Measurements from ENCODE around the gene MED27. TPM values are rescaled to one million over a fixed set of nuclear protein-coding genes. Genes with fewer than 3 reads are reported as not detected.
A peak's percentile ranks its signal among the peaks of the same experiment; 100 is the strongest.

MED27 gene
- total and polyA plus RNA-seq, 2 of the 4 experiments (the other 2 are of a cell fraction), result 50.2 to 63.4 TPM

DNA sequence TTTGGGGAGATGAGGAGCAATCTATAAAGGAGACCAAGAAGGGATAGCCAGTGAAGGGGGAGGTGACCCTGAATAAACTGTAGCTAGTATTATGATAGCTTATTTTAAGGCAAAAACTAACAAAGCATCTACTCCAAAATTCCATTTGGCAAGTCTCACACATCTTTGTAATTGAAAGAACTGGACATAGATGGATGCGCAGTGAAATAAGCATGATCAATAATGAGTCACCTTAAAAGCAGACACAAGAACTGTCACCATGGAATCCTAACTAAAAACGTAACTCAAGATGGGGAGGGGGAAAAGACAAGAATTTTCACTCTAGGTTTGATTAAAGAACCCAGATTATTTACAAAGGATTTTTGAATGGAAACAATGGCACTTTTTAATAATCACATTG is 164.5 kb downstream of the MED27 start:
- POLR2A ChIA-PET (ENCODE audit: unreplicated experiment), result no interaction called here
- CTCF ChIA-PET, result no interaction called here

More for the DNA sequence above, 164.5 kb downstream of the MED27 start:
- peaks cover 23% of the 10 kb centered on the region for H3K9me1 ChIP-seq (ENCODE audit: insufficient read depth, low read length)
- H2BK20ac ChIP-seq (ENCODE audit: low read depth, low read length), result no peak overlapping the region
- no peak overlapping the region for H4K5ac ChIP-seq (ENCODE audit: low read depth, low read length)
- no peak overlapping the region for H3K9ac ChIP-seq (ENCODE audit: low read depth, low read length)
- no peaks in the 10 kb centered on the region for H3K9me3 ChIP-seq (ENCODE audit: control insufficient read depth, insufficient read depth, low read length)
- no peak overlapping the region for H3K56ac ChIP-seq (ENCODE audit: extremely low read depth, insufficient read depth, low read length)
- TF ChIP-seq CHD1 (IDR thresholded peaks at IDR 0.05; ENCODE audit: low read depth, low read length) (no peak), POLR2A (IDR thresholded peaks at IDR 0.05; ENCODE audit: low read depth, low read length) (no peak), MXI1 (IDR thresholded peaks at IDR 0.05; ENCODE audit: borderline replicate concordance, low read depth, low read length) (no peak), MAFK (IDR thresholded peaks at IDR 0.05; ENCODE audit: low read depth, low read length) (no peak)
- TF ChIP-seq, protein P1, sequence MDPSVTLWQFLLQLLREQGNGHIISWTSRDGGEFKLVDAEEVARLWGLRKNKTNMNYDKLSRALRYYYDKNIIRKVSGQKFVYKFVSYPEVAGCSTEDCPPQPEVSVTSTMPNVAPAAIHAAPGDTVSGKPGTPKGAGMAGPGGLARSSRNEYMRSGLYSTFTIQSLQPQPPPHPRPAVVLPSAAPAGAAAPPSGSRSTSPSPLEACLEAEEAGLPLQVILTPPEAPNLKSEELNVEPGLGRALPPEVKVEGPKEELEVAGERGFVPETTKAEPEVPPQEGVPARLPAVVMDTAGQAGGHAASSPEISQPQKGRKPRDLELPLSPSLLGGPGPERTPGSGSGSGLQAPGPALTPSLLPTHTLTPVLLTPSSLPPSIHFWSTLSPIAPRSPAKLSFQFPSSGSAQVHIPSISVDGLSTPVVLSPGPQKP (IDR thresholded peaks at IDR 0.05; ENCODE audit: borderline replicate concordance, low read depth, low read length), result no peak
- BruUV-seq (replicated peaks), result no TSS peak
- peak; percentile 52 for DNase-seq
- no peak overlapping the region for H2AFZ ChIP-seq (replicated peaks; ENCODE audit: low read length, poor library complexity)
- H3K4me1 ChIP-seq (ENCODE audit: control insufficient read depth, insufficient read depth, low read length), result no peaks in the 10 kb centered on the region
- H2BK5ac ChIP-seq (ENCODE audit: low read depth, low read length, poor library complexity, severe bottlenecking), result no peak overlapping the region
- no peaks in the 10 kb centered on the region for H3K27me3 ChIP-seq (ENCODE audit: control insufficient read depth, insufficient read depth, low read length)
- H3K18ac ChIP-seq (ENCODE audit: low read depth, low read length), result no peak overlapping the region
- H4K91ac ChIP-seq (ENCODE audit: insufficient read depth, low read depth, low read length), result no peak overlapping the region
- no peak overlapping the region for H3K23ac ChIP-seq (ENCODE audit: low read depth, low read length)
- peaks cover 37% of the 10 kb centered on the region for H4K20me1 ChIP-seq (ENCODE audit: insufficient read depth, low read length)
- H3K4me2 ChIP-seq (ENCODE audit: low read depth, low read length), result no peak overlapping the region
- H3K36me3 ChIP-seq (ENCODE audit: control insufficient read depth, insufficient read depth, low read length), result no peaks in the 10 kb centered on the region; the same call in 1 of the 2 replicates
- H3K14ac ChIP-seq (replicated peaks; ENCODE audit: low read depth, low read length), result 0 out of 2 replicates have a peak overlapping the region, but pooled peaks have one; percentile 45
- peak; percentile 24; the same call in 1 of the 2 replicates for ATAC-seq (ENCODE audit: low read depth)
- H2BK15ac ChIP-seq (ENCODE audit: low read depth, low read length), result no peak overlapping the region
- H2AK5ac ChIP-seq (ENCODE audit: low read depth, low read length), result no peak overlapping the region
- dilution Hi-C loops (cut with HindIII; ENCODE audit: low sequenced_read_pairs, unreplicated experiment), result no loop called here
- H3K79me1 ChIP-seq (ENCODE audit: low read depth in 1 of 2, low read length in 2 of 2), result peaks cover 23 to 47% of the 10 kb centered on the region in 2 experiments
- H4K8ac ChIP-seq (ENCODE audit: low read depth in 2 of 2, low read length in 2 of 2), result no peak overlapping the region
- H3K4me3 ChIP-seq (ENCODE audit: insufficient read depth, low read depth, low read length), result no peak overlapping the region
- no peak overlapping the region for H2AK9ac ChIP-seq (replicated peaks; ENCODE audit: low read depth, low read length, poor library complexity)
- intact Hi-C loops (cut with micrococcal nuclease), result no loop called here
- no peak overlapping the region for H3K4ac ChIP-seq (ENCODE audit: low read depth, low read length)
- WGBS, 2 experiments (ENCODE audit: extremely low coverage in 2 of 2, insufficient read length in 1 of 2), result no CpG with 5 or more reads among the region's 2 CpGs
- in situ Hi-C loops (cut with MboI; ENCODE audit: low sequenced_read_pairs), result no loop called here
- H2BK120ac ChIP-seq (ENCODE audit: low read depth, low read length), result no peak overlapping the region
- H3K27ac ChIP-seq (ENCODE audit: insufficient read depth, low read length), result no peak overlapping the region
